ENCODE measurements around the gene GALNT14.

The GALNT14 gene

DNA sequence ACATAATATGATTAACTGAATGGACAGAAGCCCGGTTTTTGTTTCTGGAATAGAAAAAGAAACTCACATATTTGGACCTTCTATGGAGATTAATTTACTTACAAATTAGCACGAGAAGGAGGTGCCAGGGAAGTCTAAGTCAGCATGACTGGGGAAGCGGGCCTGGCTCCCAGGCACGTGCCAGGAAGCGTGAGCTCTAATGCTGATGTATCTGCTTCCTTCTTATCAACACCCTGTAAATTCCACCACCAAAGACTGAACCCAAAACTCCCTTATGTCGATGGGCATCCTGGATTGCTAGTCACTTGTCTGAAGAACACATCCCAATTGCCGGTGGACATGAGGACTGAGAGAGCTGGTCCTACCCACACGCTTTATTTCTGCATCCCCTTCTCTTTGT, 134.5 kb downstream of the GALNT14 start:
- no peak for DNase-seq

- no peak for DNase-seq
Observed at GRCh38 chr2:31002537-31003150, 135.6 kb downstream of the GALNT14 start.

DNA sequence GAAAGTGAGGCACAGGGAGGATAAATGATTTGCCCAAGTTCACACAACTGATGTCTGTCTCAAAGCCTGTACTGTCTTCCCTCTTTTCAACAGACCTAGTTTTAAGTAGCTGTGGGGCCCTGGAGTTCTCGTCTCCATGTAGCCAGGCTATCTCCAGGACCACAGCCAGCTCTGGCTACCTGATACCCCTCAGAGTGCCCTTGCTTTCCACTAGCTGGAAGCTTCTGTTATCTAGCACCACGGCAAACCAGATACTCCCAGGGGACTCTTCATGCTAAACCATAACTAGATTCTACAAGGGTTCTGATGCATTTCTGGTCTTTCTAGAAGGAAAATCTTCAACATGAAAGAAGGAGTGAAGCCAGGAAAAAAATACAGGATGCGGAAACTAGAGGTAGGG, 137.3 kb downstream of the GALNT14 start:
- no peak for DNase-seq

GRCh38 chr2:30998672-30999071, 139.6 kb downstream of the GALNT14 start:
- DNase-seq, result no peak

- no peak for DNase-seq
Observed at GRCh38 chr2:30997979-30998378, 140.3 kb downstream of the GALNT14 start.

DNA sequence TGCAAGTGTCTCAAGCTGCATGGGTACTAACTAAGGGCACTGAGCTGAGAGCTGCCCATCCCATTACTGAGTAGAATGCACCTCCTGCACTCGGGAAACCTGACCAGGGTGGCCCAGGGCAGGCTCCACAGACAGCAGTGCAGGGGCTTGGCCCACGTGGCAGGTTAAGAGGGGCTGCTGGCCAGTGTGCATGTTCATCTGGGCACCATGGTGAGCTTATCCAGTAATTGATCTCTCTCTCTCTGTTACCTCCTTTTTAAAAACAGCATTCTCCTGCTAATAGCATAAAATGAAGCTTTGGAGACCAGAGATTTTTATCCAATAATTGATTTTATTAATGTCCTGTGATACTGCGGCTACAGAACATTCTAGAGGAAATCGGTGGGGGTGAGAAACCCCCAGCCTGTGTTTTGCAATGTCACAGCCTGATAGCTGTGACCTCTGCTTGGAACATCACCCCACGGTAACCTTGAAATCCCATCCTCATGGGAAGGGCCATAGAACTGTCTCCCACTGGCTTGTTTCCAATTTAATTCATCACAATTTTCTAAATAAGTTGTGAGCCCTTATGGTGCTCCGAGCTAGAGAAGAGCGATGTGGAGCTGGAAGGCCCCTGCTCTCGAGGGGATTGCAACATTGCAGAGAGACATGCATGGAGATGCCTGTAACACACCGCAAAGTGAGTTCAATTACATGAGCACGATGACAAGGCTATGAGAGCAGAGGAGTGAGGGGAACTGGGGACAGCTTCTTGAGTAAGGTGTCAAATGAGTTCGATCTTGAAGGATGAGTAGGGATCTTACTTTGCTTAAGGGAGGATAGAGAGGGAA, 143.8 kb downstream of the GALNT14 start:
- DNase-seq, result no peak

DNA sequence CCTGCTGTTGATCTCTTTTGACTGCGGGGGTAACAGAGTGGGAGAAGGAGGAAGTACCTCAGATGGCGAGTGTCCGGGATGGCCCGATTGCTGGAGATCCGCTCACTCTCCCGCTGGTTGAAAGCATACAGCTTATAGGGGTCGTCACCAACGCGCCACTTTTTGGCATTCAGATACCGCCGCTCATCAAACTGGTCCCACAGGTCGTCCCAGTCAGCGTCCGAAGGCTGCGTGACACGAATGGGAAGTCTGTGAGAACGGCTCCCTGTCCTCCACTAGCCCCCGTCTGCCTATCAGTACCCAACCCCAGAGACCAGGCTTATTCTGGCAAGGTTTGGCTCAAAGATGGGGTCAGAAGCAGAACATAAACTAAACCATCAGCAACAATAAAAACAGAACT, 145.5 kb downstream of the GALNT14 start:
- DNase-seq, result no peak

DNA sequence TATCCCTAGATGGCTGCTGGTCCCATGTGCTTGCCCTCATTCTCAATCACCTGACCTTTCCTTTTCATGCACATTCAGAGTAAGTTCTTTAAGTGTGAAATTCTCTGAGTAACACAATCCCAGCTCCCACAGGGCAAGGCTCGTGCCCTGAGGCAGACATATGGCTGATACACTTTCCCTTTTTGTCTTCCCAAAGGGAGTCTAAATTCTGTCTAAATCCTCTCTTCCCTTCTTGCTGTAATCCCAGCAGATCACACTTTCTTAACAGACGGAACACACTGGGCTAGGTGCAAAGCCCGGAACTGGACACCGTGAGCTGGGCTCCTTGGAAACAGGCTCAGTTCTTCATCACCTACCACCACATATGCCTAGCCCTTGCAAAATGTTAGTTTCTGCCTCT, 147.6 kb downstream of the GALNT14 start:
- no peak for DNase-seq

- DNase-seq, result no peak
Observed at GRCh38 chr2:30990176-30990575, 148.1 kb downstream of the GALNT14 start.

GRCh38 chr2:30989746-30990145, 148.5 kb downstream of the GALNT14 start:
- DNase-seq, result no peak

DNA sequence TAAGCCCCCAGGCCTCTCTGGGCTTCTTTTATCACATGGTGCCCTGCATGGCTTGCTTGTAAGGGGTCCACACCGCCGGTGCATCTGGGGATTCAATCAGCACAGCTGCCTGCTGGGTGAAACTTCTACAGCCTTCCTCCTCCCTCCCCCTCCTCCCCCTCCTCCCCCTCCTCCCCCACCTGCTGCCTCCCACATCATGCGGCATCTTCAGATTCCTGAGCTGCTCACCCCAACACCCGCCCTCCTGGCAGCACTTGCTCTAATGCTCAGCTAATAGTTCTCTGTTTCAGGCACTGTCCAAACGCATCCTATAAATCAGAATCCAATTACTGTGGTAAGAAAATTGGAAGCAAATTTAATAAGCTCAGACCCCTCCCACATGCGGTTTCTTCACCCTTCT, 150.7 kb downstream of the GALNT14 start:
- no peak for DNase-seq

DNA sequence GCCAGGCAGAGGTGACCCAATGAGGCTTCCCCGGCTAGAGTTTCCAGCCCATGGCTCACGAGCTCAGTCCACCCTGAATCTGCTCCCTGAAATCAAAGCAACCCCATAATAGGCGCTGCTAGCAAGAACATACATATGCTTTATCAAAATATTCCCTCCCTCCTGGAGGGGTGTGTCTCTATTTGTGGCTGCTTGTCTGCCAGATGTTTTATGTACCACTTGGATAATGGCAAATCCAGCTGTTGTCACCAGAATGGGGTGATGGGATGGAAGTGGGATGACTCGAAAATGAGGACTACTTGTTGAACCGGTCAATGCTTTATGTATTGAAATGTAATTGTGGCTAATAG, 152.0 kb downstream of the GALNT14 start:
- DNase-seq, result no peak

GRCh38 chr2:30985493-30986230, 152.6 kb downstream of the GALNT14 start:
- no peak for DNase-seq

DNA sequence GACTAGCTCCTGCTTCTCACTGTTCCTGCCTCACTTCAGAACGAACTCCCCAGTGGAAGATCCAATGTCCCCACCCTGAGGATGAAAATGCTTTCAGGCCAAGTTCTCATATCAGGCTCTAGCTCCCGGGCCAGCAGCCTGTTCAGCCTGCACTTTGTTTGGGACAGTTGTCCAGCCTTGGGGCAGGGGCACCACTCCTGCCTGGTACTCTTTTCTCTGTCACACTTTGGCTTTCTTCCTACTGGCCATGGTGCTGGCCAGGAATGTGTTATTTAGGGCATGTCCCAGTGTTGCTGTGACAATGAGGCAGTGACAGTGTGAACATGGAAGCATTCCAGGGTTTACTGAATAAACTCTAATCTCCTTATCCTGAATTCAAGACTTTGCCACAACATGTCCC, 154.1 kb downstream of the GALNT14 start:
- no peak for DNase-seq

DNA sequence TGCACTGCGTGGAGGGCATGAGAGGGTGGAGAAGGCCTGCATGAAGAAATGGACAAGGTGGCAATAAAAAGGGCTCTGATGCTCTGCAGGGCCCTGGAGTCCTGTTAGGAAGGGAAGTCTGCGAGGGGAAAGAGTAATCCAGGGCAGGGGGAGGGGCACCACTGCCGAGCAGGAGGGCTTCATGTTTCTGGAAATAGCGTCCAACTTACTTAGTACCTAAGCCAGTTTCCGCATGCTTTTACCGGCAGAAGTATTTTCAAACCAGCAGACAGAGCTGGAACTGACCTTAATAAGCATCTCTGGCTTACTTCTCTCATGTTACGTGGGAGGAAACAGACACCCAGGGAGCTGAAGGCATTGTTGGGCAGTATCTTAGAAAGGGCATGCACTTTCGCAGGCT, 156.7 kb downstream of the GALNT14 start:
- no peak for DNase-seq

DNA sequence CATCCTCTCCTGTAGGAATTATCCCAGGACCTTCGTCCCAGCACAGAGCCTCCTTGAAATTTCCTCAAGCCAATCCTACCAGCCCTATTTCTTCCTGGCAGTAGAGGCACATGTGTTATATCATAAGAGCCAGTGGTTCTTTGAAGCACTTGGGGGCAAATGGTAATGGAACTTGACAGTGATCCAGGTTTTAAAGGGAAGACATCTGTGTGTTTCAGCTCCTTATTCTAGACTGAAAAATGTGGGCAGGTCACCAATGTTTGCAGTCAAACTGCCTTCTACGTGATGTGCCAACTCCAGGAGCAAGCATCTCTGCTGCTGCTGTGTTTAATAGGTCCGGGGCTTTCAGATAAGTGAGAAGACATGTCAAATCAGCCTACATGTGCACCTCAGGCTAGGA, 157.1 kb downstream of the GALNT14 start:
- no peak for DNase-seq

GRCh38 chr2:30979822-30980245, 158.4 kb downstream of the GALNT14 start:
- no peak for DNase-seq

GRCh38 chr2:30978854-30979253, 159.4 kb downstream of the GALNT14 start:
- no peak for DNase-seq

DNA sequence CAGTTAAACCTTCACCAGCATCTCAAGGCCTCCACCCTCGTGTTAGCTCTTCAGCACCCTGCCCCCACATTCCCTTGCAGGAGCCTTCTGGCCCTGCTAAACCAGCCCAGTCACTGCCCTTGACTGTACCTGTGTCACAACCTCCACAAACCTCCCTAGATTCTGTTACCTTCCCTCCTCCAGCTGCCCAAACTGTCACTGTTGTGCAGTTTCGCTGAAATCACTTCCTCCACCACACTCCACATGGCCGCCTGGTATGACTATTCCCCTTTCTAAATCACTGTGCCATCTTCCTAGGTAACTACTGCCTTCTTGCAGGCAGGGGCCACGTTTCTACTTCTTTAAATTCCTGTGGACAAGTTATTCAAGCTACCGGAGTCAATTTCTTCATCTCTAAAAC, 160.2 kb downstream of the GALNT14 start:
- no peak for DNase-seq

GRCh38 chr2:30975156-30975555, 163.1 kb downstream of the GALNT14 start:
- no peak for DNase-seq

DNA sequence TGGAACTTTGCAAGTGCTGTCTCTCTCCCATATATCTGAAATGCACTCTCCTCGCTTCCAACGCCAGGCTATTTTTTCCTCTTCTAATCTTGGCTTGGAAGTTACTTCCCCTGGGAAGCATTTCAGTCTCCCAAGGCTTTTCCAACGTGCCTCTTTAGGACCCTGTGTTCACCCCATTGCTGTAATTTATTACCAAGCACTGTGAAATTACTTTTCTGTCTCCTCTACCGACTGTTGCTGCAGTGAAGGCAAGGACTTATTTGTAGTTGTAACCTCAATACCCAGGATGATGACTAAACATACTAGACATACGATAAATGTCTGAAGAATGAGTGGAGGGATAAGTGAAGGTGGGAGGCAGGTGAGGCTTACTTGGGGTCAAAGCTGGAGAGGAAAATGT, 163.7 kb downstream of the GALNT14 start:
- no peak for DNase-seq

DNA sequence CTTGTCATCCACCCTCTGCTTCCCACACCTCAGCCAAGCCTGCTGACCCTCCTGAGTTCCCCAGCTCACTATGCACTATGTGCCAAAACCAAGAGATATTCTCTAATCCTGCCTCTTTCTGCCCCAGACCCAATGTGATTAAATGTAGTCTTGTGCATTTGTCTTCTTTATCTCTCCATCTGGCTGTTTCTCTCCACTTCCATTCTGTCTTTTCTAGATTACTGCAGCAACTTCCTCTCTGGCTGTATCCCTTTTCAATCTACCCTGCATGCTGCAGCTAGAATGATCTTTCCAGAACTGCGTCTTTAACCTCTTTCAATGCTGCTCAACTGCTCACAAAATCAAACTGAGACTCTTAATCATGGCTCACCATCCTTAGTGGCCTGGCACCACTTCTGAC, 164.1 kb downstream of the GALNT14 start:
- no peak for DNase-seq

DNA sequence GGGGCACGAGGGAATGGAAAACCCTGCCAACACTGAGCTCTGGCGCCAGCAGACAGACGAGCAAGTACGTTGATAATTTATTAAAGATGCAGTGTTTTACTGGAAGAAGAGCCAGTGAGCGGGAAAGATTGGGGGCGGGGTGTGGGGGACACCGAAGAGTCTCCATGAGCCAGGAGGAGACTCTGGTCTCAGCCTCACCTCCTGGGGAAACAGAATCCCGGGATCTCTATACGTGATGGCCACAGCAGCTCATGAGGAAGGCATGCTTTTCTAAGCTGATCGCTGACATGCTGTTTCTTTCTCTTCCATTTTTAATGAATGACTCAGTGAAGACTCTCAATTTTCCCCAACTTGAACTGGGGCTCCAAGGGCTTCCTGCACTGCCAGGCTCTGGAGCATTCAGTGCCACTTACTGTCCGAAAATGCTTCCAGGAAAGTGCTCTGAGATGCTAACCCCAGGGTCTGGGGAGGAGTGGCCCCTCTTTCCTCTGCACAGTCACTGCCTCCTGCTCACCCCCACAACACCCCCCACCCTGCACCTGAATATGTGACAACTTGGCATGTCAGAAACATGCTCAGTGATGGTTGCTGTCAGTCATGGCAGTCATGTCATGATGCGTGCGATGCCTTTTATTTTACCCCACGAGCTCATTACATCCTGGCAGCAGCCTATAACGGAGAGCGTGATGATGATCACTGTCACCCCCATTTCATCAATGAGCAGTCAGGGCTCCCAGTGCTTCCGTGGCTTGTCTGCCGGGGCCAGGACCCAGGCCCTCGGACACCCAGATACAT, 166.8 kb downstream of the GALNT14 start:
- DNase-seq, result no peak
